ENCODE measurements around the gene RIOK3. TPM values are rescaled to one million over a fixed set of nuclear protein-coding genes. Genes with fewer than 3 reads are reported as not detected.
"Not testable (repeated sequence)": the region's sequence is repeated elsewhere in the genome, so short reads cannot be mapped to it uniquely, and the experiment has no call there.

The RIOK3 gene
- total RNA-seq, 3 donors from 2014 or later (not counting 1 experiment from before 2014, with no cell fraction given): 164 to 233 (median 182) TPM

DNA sequence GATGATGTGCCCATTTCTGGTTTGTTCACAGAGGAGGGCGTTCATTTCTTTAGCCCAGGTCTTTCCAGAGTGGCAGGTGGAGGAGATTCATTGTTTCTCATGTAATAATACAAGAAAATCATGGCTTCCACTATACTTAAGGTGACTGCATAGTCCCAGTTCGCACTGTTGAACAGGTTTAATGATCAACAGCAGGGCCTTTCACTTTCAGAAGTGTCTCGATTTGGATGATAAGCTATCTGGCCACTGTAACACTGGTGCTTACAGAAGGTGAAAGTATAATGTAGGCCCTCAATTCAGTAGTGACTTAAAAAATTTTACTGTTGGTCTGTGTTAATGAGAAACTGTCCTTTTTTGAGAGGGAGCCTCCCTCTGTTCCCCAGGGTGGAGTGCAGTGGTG lies 51.6 kb downstream of the RIOK3 start:
- Histone ChIP-seq H3K27ac (ENCODE audit: low read length) (peak overlapping the region; percentile 64), H3K4me1 (ENCODE audit: control insufficient read depth, insufficient read depth, low read length) (peaks cover 35% of the 10 kb centered on the region), H3K36me3 (ENCODE audit: control insufficient read depth, insufficient read depth, low read length) (peaks cover 10% of the 10 kb centered on the region), H3K27me3 (ENCODE audit: control insufficient read depth, insufficient read depth, low read length) (no peaks in the 10 kb centered on the region), H3K9me3 (ENCODE audit: control insufficient read depth, insufficient read depth, low read length) (no peaks in the 10 kb centered on the region), H3K4me3 (ENCODE audit: low read length) (peak overlapping the region; percentile 81)
- H3K36me3 Mint-ChIP-seq: peaks cover 7% of the 10 kb centered on the region
- intact Hi-C loops (cut with micrococcal nuclease): loop anchor here (1.0 to 5.0 kb wide), 2 partner anchors 68 to 82 kb away; partner anchors contain the start of gene NPC1
- DNase-seq (peak in 1 of 2 donors; percentile 52), ATAC-seq (no peak)
- peak overlapping the region; percentile 94 for H3K27ac Mint-ChIP-seq
- H3K27me3 Mint-ChIP-seq (ENCODE audit: low read depth in 2 of 2): no peaks in the 10 kb centered on the region
- TF ChIP-seq, protein P1, sequence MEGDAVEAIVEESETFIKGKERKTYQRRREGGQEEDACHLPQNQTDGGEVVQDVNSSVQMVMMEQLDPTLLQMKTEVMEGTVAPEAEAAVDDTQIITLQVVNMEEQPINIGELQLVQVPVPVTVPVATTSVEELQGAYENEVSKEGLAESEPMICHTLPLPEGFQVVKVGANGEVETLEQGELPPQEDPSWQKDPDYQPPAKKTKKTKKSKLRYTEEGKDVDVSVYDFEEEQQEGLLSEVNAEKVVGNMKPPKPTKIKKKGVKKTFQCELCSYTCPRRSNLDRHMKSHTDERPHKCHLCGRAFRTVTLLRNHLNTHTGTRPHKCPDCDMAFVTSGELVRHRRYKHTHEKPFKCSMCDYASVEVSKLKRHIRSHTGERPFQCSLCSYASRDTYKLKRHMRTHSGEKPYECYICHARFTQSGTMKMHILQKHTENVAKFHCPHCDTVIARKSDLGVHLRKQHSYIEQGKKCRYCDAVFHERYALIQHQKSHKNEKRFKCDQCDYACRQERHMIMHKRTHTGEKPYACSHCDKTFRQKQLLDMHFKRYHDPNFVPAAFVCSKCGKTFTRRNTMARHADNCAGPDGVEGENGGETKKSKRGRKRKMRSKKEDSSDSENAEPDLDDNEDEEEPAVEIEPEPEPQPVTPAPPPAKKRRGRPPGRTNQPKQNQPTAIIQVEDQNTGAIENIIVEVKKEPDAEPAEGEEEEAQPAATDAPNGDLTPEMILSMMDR (IDR thresholded peaks at IDR 0.05): no peak
- H3K9me3 Mint-ChIP-seq: no peaks in the 10 kb centered on the region
- WGBS (ENCODE audit: insufficient coverage): 23% methylated on average over 3 of the region's 3 CpGs
- H3K4me3 Mint-ChIP-seq: peak overlapping the region; percentile 98
- peaks cover 46% of the 10 kb centered on the region in 2 donors for H3K4me1 Mint-ChIP-seq

DNA sequence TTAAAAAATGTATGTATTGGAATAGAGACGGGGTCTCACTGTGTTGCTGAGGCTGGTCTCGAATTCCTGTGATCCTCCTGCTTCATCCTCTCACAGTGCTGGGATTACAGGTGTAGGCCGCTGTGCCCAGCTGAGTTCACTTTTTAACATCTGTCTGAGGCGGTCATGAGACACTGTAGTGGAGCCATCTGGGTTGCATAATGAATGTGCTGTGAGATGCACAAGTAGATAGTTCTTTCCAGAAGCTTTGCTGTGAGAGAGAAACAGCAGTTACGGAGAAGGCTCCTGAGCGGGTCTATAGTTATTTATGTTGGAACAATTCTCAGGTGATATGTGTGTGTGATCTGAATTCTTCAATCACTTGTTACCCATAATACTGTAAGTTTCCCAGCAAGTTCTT lies 53.3 kb downstream of the RIOK3 start:
- Mint-ChIP-seq H3K4me1 (peaks cover 45 to 46% of the 10 kb centered on the region in 2 donors), H3K36me3 (peaks cover 19% of the 10 kb centered on the region), H3K4me3 (peak overlapping the region; percentile 1), H3K27ac (no peak overlapping the region), H3K9me3 (no peaks in the 10 kb centered on the region), H3K27me3 (ENCODE audit: low read depth in 2 of 2) (no peaks in the 10 kb centered on the region)
- Histone ChIP-seq H3K27ac (ENCODE audit: low read length) (no peak overlapping the region), H3K9me3 (ENCODE audit: control insufficient read depth, insufficient read depth, low read length) (no peaks in the 10 kb centered on the region), H3K4me1 (ENCODE audit: control insufficient read depth, insufficient read depth, low read length) (peaks cover 31% of the 10 kb centered on the region), H3K4me3 (ENCODE audit: low read length) (no peak overlapping the region), H3K27me3 (ENCODE audit: control insufficient read depth, insufficient read depth, low read length) (no peaks in the 10 kb centered on the region), H3K36me3 (ENCODE audit: control insufficient read depth, insufficient read depth, low read length) (peaks cover 23% of the 10 kb centered on the region)
- DNase-seq (no peak), ATAC-seq (no peak)
- WGBS (ENCODE audit: insufficient coverage): 89% methylated on average over 6 of the region's 6 CpGs
- intact Hi-C loops (cut with micrococcal nuclease): no loop called here
- TF ChIP-seq, protein P1 (IDR thresholded peaks at IDR 0.05): no peak

DNA sequence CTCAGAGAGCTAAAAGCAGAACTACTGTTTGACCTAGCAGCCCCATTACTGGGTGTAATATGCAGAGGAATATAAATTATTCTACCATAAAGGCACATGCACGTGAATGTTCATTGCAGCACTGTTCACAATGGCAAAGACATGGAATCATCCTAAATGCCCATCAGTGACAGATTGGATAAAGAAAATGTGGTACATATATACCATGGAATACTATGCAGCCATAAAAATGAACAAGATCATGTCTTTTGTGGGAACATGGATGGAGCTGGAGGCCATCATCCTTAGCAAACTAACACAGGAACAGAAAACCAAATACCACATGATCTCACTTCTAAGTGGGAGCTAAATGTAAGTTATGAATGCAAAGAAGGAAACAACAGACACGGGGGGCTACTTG lies 57.8 kb downstream of the RIOK3 start:
- 92% methylated on average over 1 of the region's 2 CpGs for WGBS (ENCODE audit: insufficient coverage)
- H3K27me3 Mint-ChIP-seq (ENCODE audit: low read depth in 2 of 2); intact Hi-C loops (cut with micrococcal nuclease); H3K9me3 ChIP-seq (ENCODE audit: control insufficient read depth, insufficient read depth, low read length); H3K4me3 ChIP-seq (ENCODE audit: low read length); H3K27me3 ChIP-seq (ENCODE audit: control insufficient read depth, insufficient read depth, low read length); H3K4me1 ChIP-seq (ENCODE audit: control insufficient read depth, insufficient read depth, low read length); H3K27ac Mint-ChIP-seq; H3K27ac ChIP-seq (ENCODE audit: low read length); H3K9me3 Mint-ChIP-seq; DNase-seq; H3K4me3 Mint-ChIP-seq; ATAC-seq: not testable (repeated sequence)
- H3K36me3 Mint-ChIP-seq: peaks cover 25% of the 10 kb centered on the region
- peaks cover 28 to 31% of the 10 kb centered on the region in 2 donors for H3K4me1 Mint-ChIP-seq
- peaks cover 38% of the 10 kb centered on the region for H3K36me3 ChIP-seq (ENCODE audit: control insufficient read depth, insufficient read depth, low read length)

DNA sequence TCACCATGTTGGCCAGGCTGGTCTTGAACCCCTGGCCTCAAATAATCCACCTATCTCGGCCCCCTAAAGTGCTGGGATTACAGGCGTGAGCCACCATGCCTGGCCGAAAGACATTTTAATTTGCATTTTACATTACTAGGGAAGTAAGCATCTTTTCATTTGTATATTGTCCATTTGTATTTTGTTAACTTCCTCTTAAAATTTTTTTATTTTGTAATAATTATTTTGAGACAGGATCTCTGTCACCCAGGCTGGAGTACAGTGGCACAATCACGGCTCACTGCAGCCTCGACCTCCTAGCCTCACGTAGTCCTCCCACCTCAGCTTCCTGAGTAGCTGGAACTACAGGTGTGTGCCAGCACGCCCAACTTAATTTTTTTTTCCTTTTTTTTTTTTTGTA lies 59.1 kb downstream of the RIOK3 start:
- H3K4me3 Mint-ChIP-seq; intact Hi-C loops (cut with micrococcal nuclease); ATAC-seq; H3K9me3 Mint-ChIP-seq; DNase-seq; H3K4me3 ChIP-seq (ENCODE audit: low read length); H3K4me1 ChIP-seq (ENCODE audit: control insufficient read depth, insufficient read depth, low read length); H3K27ac ChIP-seq (ENCODE audit: low read length); H3K9me3 ChIP-seq (ENCODE audit: control insufficient read depth, insufficient read depth, low read length); H3K27me3 Mint-ChIP-seq (ENCODE audit: low read depth in 2 of 2); H3K27me3 ChIP-seq (ENCODE audit: control insufficient read depth, insufficient read depth, low read length): not testable (repeated sequence)
- WGBS (ENCODE audit: insufficient coverage): 59% methylated on average over 3 of the region's 7 CpGs
- peaks cover 25% of the 10 kb centered on the region for H3K36me3 Mint-ChIP-seq
- peaks cover 23 to 30% of the 10 kb centered on the region in 2 donors for H3K4me1 Mint-ChIP-seq
- peaks cover 42% of the 10 kb centered on the region for H3K36me3 ChIP-seq (ENCODE audit: control insufficient read depth, insufficient read depth, low read length)
- H3K27ac Mint-ChIP-seq: peak overlapping the region; percentile 47 to 69
